ENCODE results near the gene SESN1.

Gene SESN1

GRCh38 chr6:108995296-108995695, 99.3 kb downstream of the SESN1 start:
- no peak overlapping the region for H3K4me3 ChIP-seq (ENCODE audit: low read depth, low read length)
- no peak for DNase-seq (ENCODE audit: low read depth)
- TF ChIP-seq, protein P1, sequence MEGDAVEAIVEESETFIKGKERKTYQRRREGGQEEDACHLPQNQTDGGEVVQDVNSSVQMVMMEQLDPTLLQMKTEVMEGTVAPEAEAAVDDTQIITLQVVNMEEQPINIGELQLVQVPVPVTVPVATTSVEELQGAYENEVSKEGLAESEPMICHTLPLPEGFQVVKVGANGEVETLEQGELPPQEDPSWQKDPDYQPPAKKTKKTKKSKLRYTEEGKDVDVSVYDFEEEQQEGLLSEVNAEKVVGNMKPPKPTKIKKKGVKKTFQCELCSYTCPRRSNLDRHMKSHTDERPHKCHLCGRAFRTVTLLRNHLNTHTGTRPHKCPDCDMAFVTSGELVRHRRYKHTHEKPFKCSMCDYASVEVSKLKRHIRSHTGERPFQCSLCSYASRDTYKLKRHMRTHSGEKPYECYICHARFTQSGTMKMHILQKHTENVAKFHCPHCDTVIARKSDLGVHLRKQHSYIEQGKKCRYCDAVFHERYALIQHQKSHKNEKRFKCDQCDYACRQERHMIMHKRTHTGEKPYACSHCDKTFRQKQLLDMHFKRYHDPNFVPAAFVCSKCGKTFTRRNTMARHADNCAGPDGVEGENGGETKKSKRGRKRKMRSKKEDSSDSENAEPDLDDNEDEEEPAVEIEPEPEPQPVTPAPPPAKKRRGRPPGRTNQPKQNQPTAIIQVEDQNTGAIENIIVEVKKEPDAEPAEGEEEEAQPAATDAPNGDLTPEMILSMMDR (IDR thresholded peaks at IDR 0.05; ENCODE audit: low read depth, low read length, missing control alignments): no peak

- no peak overlapping the region for H3K4me3 ChIP-seq (ENCODE audit: low read depth, low read length)
- DNase-seq (ENCODE audit: low read depth): no peak
- TF ChIP-seq, protein P1 (IDR thresholded peaks at IDR 0.05; ENCODE audit: low read depth, low read length, missing control alignments): no peak
Observed at GRCh38 chr6:108993876-108994275, 100.8 kb downstream of the SESN1 start.

- no peak for DNase-seq (ENCODE audit: low read depth)
- TF ChIP-seq, protein P1 (IDR thresholded peaks at IDR 0.05; ENCODE audit: low read depth, low read length, missing control alignments): no peak
- H3K4me3 ChIP-seq (ENCODE audit: low read depth, low read length): no peak overlapping the region
Observed at GRCh38 chr6:108989700-108990099, 104.9 kb downstream of the SESN1 start.

DNA sequence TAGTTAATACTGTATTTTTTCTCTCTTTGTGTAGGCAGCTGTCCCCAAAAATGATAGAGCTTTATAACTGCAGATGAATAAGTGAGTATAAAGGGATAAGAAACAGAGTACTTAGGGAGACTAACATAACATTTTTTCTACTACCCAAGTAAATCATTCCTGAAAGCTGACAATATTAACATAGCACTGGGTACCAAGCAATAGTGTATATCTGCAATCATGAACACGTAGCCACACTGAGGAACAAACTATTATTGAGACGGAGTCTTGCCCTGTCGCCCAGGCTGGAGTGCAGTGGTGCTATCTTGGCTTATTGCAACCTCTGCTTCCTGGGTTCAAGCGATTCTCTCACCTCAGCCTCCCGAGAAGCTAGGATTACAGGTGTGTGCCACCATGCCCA, 105.9 kb downstream of the SESN1 start:
- DNase-seq (ENCODE audit: low read depth): no peak
- H3K4me3 ChIP-seq (ENCODE audit: low read depth, low read length): no peak overlapping the region
- TF ChIP-seq, protein P1 (IDR thresholded peaks at IDR 0.05; ENCODE audit: low read depth, low read length, missing control alignments): no peak

GRCh38 chr6:108988296-108988695, 106.3 kb downstream of the SESN1 start:
- TF ChIP-seq, protein P1 (IDR thresholded peaks at IDR 0.05; ENCODE audit: low read depth, low read length, missing control alignments): no peak
- DNase-seq (ENCODE audit: low read depth): no peak
- H3K4me3 ChIP-seq (ENCODE audit: low read depth, low read length): no peak overlapping the region

- no peak for DNase-seq (ENCODE audit: low read depth)
- H3K4me3 ChIP-seq (ENCODE audit: low read depth, low read length): no peak overlapping the region
- TF ChIP-seq, protein P1 (IDR thresholded peaks at IDR 0.05; ENCODE audit: low read depth, low read length, missing control alignments): no peak
Observed at GRCh38 chr6:108987156-108987555, 107.5 kb downstream of the SESN1 start.

- no peak for DNase-seq (ENCODE audit: low read depth)
- TF ChIP-seq, protein P1 (IDR thresholded peaks at IDR 0.05; ENCODE audit: low read depth, low read length, missing control alignments): no peak
- no peak overlapping the region for H3K4me3 ChIP-seq (ENCODE audit: low read depth, low read length)
Observed at GRCh38 chr6:108985301-108985700, 109.3 kb downstream of the SESN1 start.

Measured in GM12864 (cell line).